ENCODE data around the gene TRABD.
"Not testable (repeated sequence)": the region's sequence is repeated elsewhere in the genome, so short reads cannot be mapped to it uniquely, and the experiment has no call there.

The TRABD gene

DNA sequence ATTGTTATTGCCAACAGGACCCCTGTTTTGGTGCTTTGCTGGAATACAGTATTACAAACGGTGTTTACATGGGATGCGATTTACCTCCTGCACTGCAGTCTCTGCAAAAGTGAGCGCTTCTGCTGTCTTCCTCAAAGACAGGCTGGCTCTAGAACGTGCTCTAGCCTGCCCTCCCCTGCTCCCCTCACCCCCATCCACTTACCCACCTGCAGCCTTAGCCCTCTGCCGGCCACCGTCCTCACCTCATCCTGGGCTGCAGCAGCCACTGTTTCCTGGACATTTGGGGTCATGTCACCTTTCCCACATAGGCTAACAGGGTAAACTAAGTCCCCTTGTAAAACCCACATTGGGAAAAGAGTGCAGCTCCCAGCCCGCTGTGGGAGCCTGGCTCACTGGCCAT, 24.8 kb upstream of the TRABD start:
- H3K27ac ChIP-seq, result no peak overlapping the region
- TF ChIP-seq, protein P1, sequence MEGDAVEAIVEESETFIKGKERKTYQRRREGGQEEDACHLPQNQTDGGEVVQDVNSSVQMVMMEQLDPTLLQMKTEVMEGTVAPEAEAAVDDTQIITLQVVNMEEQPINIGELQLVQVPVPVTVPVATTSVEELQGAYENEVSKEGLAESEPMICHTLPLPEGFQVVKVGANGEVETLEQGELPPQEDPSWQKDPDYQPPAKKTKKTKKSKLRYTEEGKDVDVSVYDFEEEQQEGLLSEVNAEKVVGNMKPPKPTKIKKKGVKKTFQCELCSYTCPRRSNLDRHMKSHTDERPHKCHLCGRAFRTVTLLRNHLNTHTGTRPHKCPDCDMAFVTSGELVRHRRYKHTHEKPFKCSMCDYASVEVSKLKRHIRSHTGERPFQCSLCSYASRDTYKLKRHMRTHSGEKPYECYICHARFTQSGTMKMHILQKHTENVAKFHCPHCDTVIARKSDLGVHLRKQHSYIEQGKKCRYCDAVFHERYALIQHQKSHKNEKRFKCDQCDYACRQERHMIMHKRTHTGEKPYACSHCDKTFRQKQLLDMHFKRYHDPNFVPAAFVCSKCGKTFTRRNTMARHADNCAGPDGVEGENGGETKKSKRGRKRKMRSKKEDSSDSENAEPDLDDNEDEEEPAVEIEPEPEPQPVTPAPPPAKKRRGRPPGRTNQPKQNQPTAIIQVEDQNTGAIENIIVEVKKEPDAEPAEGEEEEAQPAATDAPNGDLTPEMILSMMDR (conservative IDR thresholded peaks at IDR 0.05), result no peak

- no peak overlapping the region for H3K27ac ChIP-seq
- TF ChIP-seq, protein P1 (conservative IDR thresholded peaks at IDR 0.05), result no peak
Measured at GRCh38 chr22:50161508-50162390, 24.0 kb upstream of the TRABD start.

GRCh38 chr22:50162391-50162956, 23.2 kb upstream of the TRABD start:
- H3K27ac ChIP-seq, result no peak overlapping the region
- TF ChIP-seq, protein P1 (conservative IDR thresholded peaks at IDR 0.05), result no peak

DNA sequence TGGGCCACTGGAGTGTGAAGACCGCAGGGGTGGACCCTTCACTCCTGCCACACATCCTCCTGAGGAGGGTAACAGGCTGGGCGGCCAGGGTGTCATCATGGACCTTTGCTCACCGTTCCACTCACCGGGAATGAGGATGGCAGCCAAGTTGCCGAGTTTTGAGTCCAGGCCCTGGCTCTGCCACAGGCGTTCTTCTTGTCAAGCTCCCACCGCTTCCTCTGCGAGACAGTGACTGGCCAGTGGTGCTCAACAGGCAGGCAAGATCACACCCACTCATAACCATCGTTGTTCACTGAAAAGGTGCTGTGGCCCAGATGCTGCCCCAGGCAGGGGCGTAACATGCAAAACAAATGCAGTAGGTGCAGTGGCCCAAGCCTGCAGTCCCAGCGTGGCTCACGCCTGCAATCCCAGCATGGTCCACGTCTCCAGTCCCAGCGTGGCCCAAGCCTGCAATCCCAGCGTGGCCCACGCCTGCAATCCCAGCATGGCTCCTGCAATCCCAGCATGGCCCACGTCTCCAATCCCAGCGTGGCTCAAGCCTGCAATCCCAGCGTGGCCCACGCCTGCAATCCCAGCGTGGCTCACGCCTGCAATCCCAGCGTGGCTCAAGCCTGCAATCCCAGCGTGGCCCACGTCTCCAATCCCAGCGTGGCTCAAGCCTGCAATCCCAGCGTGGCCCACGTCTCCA, 20.1 kb upstream of the TRABD start:
- TF ChIP-seq, protein P1 (conservative IDR thresholded peaks at IDR 0.05), result no peak
- no peak overlapping the region for H3K27ac ChIP-seq

GRCh38 chr22:50167689-50168489, 17.8 kb upstream of the TRABD start:
- TF ChIP-seq, protein P1 (conservative IDR thresholded peaks at IDR 0.05), result no peak
- H3K27ac ChIP-seq, result no peak overlapping the region

DNA sequence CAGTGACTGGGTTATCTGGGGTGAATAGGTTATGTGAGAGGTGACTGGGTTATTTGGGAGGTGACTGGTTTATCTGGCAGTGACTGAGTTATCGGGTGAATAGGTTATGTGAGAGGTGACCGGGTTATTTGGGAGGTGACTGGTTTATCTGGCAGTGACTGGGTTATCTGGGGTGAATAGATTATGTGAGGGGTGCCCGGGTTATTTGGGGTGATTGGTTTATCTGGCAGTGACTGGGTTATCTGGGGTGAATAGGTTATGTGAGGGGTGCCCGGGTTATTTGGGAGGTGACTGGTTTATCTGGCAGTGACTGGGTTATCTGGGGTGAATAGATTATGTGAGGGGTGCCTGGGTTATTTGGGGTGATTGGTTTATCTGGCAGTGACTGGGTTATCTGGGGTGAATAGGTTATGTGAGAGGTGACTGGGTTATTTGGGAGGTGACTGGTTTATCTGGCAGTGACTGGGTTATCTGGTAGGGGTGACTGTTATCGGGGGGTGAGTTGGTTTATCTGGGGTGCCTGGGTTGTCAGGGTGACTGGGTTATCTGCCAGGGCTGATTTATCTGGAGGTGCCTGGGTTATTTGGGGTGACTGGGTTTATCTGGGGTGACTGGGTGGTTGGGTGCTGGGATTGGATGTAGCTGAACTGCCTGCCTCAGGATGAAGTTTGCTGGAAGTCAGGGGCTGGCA, 17.1 kb upstream of the TRABD start:
- not testable (repeated sequence) for H3K27ac ChIP-seq

GRCh38 chr22:50169181-50169759, 16.4 kb upstream of the TRABD start:
- TF ChIP-seq, protein P1 (conservative IDR thresholded peaks at IDR 0.05), result no peak
- peak overlapping the region; percentile 58; the same call in 1 of the 2 replicates for H3K27ac ChIP-seq

Data from VCaP (cell line).